ENCODE results near the gene HORMAD2.

GRCh38 chr22:30161051-30161469, 80.8 kb downstream of the HORMAD2 start:
- no peak for TF ChIP-seq PHF8 (IDR thresholded peaks at IDR 0.05; ENCODE audit: borderline replicate concordance, low read depth)
- TF ChIP-seq CTCF (IDR thresholded peaks at IDR 0.05): no peak
- TF ChIP-seq RAD21 (conservative IDR thresholded peaks at IDR 0.05 in 1 of 2, IDR thresholded peaks at IDR 0.05 in 1 of 2): no peak
- TF ChIP-seq EP300 (IDR thresholded peaks at IDR 0.05): no peak
- no peak for TF ChIP-seq MAZ (IDR thresholded peaks at IDR 0.05; ENCODE audit: borderline replicate concordance, low read depth, low read length)
- TF ChIP-seq RNF2 (IDR thresholded peaks at IDR 0.05; ENCODE audit: borderline replicate concordance, low read depth): no peak
- TF ChIP-seq BCL3 (IDR thresholded peaks at IDR 0.05): no peak

Measured in A549 (cell line).